Measurements from ENCODE around the gene SPARCL1.

SPARCL1 gene

GRCh38 chr4:87540146-87541058 is 11.2 kb upstream of the SPARCL1 start:
- DNase-seq = no peak

GRCh38 chr4:87532907-87533306 is 3.7 kb upstream of the SPARCL1 start:
- DNase-seq = no peak

DNA sequence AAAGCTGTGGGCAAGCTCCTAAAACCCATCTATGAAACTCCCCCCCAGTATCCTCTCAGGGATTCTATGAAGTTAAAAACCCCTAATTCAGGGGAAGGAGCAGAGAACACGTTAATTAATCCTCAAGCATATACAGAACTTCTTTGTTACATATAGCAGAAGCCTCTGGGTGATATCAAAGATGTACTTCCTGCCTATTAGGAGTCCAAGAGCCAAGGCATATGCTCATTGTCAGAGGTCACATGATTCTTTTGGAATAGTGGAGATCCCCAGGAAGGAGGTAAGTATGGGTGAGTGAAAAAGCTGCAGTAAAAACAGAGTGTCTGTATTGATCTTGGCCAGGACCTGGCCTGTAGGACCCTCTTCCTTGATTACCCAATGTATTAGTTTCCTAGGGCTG is 2.9 kb upstream of the SPARCL1 start:
- DNase-seq = no peak

DNA sequence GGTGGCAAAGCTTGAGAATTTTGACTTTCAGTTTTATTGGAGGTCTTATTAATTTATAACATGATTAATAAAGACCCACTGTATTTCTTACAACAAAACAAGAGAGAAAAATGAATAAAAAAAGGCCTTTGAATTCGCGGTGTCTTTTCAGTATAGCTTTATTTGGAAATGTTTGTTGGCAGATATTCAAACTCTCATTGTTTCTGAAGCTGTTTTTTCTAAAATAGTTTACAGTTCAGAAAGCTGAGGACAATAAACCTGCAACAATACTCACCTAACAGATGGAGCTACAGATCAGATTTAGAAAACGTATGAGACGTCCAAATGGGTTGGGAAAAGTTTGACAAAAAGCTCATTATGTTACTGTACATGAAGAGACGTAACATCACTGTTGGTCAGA is 2.4 kb upstream of the SPARCL1 start:
- DNase-seq = no peak

DNA sequence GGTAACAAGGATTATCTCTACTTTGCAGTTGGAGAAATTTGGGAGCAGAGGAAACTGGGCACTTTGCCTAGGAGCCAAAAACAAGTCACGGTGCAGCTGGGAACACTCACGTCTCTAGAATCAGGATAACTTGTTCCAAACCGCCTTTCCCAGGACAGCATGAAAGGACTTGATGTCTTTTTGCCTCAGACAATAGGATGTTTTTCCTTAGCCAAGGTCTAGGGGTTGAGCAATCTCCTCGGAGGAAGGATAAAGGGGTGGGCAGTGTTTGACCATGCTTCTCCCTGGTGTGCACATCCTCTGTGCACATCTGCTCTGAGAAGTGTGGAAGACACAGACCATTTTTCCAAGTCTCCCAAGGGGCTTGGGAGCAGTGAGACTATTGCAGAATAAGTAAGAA is 1.7 kb upstream of the SPARCL1 start:
- no peak for DNase-seq

DNA sequence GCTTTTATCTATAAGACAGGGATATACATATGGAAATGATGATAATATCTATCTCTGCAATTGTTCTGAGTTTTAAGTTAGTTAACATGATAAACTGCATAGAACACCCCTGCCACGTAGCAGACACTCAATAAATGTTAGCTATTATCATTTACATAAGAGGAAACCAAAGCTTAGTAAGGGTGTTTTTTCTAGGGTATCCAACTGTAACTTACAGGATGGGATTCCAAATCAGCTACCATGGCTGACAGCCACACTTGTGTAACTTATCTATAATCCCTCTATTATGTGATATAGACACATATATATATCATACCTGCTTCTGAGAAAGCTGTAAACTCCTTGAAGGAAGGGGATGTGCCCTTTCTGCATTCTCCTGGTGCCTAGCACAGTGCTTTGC is 1.1 kb upstream of the SPARCL1 start:
- no peak for DNase-seq

DNA sequence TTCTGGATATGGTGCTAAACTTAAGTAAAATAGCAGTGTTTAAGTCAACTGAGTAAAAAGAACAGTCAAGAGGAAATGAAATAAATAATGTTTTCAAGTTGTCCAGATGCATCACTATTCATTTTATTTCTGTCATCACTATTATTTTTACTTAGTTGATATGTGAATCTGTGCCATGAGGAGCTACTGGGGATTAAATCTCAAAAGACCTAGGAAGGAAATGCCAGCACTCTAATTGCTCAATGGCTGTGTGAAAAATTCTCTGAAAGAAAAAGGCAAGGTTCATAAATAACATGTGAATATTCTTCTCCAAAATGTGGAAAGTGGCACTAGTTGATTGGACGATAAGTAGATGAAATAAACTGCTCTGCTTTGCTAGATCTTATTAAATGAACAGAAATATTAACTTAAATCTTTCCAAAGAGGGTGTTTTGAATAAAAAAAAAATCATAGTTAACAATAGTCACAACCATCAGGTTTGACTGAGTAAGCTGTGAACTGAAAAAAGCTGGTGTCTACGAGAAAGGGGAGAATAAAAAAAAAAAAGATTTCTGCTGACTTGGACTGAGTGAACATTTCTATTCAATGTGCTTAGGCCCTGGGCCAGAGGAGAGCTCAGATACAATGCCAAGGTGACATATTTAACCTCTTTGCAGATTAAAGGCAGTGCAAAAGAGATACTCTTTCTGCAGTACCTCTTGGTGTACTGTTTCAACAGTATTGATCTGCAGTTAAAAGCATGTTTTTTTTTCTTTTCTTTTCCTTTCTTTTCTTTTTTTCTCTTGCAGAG is 1.6 kb downstream of the SPARCL1 start:
- peak; percentile 18 for DNase-seq

- no peak for DNase-seq
Measured at GRCh38 chr4:87525636-87526295, 3.4 kb downstream of the SPARCL1 start.

DNA sequence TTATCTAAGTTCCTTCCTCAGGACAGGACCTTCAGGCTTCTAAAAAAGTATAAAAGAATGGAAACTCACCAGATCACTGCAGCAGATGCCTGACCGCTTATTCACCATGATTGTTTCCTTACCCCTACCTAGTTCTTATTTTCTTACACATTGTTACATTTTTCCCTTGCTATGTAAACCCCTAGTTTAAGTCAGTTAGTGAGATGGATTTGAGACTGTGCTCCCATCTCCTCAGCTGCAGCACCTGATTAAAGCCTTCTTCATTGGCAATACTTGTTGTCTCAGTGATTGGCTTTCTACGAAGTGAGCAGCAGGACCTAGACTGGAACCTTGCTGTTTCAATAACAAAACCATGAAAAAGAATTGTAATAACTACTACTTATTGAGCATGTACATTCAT is 4.7 kb downstream of the SPARCL1 start:
- DNase-seq = no peak

- DNase-seq = no peak
Measured at GRCh38 chr4:87523307-87523706, 5.9 kb downstream of the SPARCL1 start.

DNA sequence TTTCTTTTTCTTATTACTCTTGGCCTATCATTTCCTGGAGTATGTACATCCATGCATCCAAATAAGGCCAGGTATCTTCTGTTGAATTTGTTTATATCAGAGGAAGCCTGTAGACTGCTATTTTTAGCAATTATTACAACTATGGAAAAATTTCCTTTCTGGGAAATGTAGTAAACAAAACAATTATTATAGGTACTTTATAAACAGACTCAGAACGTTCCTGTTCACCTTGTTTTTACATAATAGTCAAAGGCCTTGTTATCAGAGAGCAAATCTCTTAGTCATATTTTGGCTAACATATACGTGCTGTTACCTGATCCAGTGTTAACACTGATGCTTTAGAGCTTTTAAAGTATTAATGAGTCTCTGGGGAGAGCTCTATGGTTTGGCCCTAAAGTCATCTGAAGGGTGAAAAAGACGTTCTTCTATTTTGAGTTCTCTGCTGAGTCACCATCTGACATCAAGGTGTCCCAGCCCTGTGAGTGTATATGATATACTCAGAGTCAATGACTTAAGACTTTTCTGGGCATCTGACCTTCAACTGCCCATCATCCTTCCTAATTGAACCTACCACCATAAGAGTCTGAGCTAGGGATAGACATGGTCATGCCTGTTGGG is 7.3 kb downstream of the SPARCL1 start:
- peak; percentile 72 for DNase-seq

GRCh38 chr4:87521319-87521718 is 7.9 kb downstream of the SPARCL1 start:
- no peak for DNase-seq

- DNase-seq = no peak
Measured at GRCh38 chr4:87517621-87518020, 11.6 kb downstream of the SPARCL1 start.

GRCh38 chr4:87516683-87517082 is 12.5 kb downstream of the SPARCL1 start:
- DNase-seq = no peak

DNA sequence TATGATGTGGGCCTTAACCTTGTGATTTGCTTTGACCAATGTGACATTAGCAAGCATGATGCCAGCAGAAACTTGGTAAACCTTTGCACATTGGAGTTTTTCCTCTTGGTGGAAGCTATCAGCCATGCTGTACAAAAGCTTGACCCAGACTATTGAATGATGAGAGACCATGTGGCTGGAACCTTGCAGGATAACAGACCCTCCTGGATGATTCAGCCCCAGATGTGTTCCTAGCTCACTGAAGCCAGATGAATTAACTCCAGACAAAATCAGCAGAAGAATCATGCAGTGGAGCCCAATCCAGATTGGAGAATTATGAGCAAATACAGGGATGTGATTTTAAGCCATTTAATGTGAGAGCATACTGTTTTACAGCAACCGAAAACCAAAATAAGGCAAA is 16.8 kb downstream of the SPARCL1 start:
- DNase-seq = no peak

GRCh38 chr4:87511500-87511899 is 17.7 kb downstream of the SPARCL1 start:
- no peak for DNase-seq

DNA sequence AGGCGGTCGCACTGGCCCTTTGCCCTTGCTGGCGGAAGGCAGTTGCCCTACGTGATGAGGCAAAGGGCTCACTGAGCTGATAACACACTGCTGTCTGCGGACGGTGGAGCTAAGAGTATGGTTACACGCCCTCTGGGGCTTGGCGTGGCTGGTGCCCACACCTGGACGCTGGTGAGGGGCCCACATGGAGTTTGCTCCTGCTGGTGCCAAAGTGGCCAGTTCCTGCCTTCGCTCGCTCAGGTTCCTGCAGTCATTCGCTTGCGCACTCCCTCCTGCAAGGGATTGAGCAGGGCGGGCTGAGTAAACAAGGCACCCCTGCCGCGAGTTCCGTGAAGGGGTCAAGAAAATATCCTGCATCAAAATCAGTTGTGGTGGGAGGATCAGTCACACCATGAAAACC is 18.4 kb downstream of the SPARCL1 start:
- DNase-seq = no peak

GRCh38 chr4:87506974-87507701 is 22.0 kb downstream of the SPARCL1 start:
- no peak for DNase-seq

- DNase-seq = no peak
Measured at GRCh38 chr4:87505862-87506261, 23.3 kb downstream of the SPARCL1 start.

DNA sequence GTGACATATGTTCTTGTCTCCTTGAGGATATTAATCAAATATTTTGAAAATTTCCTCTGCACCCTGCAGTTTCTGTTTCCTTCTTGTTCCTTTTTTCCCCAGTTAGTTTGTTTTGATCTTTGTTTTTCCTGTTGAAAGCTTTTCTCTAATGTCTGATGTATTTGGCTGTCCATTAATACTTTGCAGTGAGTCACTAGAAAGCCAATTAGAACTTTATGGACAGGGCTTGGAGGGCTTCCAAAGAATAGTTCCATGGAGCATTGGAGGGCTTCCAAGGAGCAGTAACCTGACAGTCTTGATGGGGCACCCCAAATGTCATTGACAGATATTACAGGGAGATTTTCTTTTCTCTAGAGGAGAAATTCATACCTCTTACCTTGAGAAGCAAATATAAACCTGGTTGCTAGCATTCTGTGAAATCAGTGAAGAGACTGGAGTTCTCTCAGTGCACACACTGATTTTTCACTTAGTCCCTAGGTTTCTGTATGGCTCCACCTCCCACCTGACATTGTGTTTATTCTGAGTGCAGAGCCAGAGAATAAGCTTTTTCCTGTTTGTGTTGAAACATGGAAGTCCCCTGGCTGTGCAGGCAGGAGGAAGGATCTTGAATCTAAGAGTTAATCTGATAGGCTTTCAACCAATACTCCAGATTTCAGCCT is 26.5 kb downstream of the SPARCL1 start:
- peak; percentile 26 for DNase-seq

GRCh38 chr4:87500092-87500462 is 29.1 kb downstream of the SPARCL1 start:
- no peak for DNase-seq
